Measurements from ENCODE around the gene PPOX.

Gene PPOX
- 45.9 to 59.4 reads per million in 2 donors for total RNA-seq

DNA sequence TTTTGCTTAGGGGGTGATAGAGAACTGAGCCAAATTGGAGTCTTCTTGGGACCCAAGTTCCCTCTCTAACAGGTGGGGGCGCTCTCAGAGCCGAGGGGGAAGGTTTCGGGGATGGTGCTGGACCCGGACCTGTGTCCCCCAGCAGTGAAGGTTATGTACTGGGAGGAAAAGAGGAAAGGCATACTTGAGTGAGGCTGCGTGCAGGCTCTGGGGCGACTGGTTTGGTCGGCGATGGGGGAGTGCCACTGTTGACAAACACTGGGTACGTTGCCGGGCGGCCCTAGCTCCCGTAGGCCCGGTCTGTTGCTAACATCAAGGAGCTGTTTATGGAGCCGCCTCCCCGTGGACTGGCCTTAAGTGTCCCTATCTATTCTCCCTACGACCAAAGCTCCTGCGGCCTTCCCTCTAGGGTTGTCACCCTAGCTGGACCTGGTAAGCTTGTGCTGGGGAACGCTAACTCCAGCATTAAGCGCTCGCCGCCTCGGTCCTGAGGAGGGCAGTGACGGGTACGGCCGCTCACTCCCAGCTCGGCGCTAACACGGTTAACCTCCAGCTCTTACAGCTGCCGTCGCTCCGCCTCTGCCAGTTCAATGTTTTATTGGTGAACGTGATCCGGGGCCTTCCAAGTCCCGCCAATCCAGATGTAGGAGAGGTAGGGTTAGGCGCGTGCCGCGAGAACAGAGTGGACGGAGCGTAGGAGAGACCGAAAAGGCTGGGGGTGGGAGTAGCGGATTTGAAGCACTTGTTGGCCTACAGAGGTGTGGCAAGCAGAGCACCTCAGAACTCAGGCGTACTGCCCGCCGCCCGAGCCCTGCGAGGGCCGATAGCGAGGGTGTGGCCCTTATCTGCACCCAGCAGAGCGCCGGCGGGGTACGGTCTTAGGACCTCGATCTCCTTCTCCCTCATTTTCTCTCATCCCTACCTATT is at the start of gene PPOX:
Gene PPOX, plus strand, starts transcription at position 685 of the 927 bp plus-strand sequence. CDS start 422 bp downstream, outside the sequence.
- peak; percentile 66 for DNase-seq

DNA sequence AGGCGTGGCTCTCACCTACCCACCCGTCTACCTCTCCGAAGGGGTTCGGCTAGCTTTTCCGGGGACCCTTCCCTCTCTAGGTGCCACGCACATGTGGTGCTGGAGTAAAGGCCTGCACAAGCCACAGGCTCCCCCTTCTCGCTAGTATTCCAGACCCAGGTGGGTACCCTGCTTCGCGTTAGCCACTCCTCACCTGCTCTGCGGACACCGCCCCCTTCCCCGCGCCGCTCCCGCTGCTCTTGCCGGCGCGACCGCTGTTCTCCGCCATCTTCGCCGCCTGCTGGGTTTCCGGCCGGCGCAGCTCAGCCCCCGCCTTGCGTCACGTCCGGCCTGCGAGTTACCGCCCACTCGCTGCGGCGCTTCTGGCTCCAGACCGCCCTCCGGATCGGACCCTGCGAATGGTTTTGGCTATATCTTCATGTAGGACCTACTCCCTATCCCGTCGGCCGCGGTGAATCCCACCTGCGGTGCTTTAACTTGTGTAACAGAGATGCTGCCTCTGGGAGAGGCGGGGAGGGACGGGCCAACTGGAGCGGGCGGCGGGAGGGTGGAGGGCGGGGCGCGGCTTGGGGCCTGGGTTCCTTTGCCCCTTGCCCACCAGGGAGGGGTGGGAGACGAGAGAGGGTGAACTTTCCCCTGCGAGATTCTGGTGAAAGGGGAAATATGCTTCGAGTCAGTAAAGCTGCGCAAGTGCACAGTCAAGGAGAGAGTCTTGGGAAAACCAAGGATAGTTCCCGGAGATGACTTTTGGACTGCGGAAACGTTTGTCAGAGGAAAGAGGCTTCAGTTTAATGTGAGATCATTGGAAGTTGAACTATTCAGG is 48.3 kb upstream of the PPOX start, which contains the start of the genes NIT1 and PFDN2:
Gene NIT1, plus strand, starts transcription at position 347 of the 823 bp plus-strand sequence. Its CDS starts 72 bp downstream, at position 419.
Gene PFDN2, minus strand, starts transcription at position 279 of the 823 bp plus-strand sequence. Its CDS starts 11 bp downstream, at position 268.
- peak; percentile 75 for DNase-seq

DNA sequence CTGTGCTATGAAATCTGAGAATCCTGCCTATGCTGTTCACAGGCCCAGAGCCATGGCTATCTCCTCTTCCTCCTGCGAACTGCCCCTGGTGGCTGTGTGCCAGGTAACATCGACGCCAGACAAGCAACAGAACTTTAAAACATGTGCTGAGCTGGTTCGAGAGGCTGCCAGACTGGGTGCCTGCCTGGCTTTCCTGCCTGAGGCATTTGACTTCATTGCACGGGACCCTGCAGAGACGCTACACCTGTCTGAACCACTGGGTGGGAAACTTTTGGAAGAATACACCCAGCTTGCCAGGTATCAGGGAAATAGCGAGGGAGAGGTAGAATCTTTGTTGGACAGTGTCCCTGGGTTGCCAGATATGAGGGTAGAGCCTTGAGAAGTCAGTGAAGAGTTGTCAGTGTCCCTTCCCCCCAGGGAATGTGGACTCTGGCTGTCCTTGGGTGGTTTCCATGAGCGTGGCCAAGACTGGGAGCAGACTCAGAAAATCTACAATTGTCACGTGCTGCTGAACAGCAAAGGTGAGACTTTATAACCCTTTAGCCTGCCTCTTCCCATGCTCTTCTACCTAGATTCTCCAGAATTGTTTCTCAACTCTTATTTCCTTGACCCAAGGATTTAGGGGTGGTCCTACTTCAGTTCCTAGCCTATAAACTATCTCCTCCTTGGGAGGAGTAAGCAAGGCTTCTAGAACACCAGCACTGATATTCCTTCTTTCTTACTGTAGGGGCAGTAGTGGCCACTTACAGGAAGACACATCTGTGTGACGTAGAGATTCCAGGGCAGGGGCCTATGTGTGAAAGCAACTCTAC is 46.9 kb upstream of the PPOX start:
- no peak for DNase-seq

DNA sequence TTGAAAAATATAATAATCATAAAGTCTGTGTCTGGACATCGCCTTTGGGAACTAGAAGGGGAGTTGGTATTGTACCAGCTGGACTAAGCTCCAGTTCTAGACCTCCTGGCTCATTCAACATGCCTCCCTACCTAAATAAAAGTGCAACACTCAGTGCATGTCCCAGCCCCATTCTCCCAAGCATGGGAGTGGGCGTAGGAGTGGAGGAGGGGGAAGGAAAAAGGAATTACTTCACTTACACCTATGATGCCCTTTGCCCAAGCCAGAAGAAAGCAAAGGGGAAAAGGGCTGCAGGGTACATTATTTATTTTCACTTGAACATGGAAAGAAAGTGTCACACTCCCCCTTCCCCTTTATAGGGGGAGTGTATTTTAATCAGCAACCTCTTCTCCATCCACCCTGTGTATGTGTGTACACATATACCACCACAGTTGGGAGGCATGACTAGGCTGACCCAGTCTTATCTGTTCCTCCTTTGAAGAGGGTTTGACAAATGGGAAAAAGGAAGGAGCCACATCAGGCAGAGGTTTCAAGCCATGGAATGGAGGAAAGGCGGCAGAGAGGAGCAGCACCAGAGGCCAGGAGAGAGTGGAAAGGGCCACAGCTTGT is 45.1 kb upstream of the PPOX start:
- no peak for DNase-seq

DNA sequence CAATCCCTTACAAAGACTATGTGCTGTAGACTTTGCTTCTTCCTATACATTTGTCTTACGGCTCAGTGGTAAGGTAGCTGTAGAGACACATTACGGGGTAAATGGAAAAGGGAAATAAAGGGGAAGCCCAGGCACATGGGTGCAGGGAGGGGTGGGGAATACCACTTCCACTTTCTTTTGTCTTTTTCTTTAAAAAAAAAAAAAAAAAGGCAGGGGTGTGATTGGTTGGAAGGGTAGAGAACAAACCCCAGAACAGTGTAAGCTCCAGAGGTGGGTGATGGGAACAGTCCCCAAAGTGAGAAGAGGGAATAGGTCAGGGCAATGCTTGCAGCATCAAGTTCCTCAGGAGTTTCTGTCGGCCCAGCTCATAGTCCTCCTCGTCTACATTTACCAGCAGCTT is 44.4 kb upstream of the PPOX start:
- no peak for DNase-seq

DNA sequence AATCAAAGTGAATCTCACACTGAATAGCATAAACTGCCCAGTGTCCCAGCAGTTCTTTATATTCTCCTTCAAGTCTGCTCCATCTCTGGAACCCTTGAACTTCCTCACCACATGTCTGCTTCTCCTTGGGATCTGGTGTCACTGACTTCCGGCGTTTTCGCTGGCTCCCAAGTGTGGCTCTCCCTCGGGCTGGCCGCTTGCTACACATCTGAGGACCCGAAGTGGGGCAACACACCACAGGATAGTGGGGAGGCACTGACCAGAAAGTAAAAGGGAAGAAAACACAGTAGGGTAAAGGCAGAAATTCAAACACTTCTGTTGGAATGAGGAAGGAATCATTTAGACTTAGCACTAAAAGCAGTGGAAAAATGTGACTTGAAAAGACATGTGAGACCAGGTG is 43.3 kb upstream of the PPOX start:
- DNase-seq = no peak

DNA sequence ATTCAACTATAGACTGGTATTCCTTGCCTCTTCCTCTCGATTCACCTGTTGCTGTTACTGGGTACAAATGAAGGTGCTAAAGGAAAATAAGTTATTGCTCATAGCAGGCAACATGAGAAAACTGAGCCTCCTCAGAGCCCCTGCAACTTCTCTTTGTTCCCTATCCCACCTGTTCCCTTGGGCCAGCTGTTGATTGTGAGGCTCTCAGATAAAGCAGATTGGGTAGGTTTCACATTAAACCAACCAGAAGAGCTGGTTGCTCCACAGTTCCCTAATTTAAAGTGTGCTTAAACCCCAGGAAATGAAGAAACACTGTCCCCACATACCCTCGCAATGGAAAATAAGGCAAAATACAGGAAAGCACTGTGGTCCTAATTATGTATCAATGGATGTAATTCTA is 38.6 kb upstream of the PPOX start:
- DNase-seq = no peak

DNA sequence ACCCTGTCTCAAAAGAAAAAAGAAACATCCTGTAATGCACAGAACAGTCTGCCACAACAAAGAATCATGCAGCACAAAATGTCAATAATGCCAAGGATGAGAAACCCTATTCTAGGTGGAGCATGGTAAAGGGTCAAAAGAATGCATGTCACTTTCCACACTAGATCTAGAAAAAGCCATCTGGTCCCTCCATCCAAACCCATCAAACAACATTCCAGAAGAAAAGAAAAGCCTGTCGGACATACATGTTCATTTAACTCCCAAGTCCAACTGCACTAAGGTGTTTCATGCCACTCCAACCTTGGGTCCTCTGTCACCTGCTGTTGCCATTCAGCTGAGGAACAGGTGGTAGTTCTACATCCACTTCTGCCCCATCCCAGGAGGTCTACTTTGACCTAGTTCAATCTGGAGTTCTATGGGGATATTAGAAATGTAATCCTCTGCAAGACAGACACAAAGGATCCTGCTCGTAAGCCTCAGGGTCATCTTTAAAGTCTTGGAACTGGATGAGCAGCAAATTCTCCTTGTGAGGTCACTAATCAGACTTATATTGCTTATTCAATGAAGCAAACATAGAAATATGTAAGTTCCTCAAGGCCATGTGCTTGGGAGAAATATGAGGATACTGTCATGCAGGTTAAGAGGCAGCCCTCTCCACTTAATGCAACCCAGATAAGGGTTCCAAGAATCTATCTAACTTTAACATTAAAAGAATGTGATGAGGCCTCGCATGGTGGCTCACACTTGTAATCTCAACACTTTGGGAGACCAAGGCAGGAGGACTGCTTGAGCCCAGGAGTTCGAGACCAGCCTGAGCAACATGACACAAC is 37.4 kb upstream of the PPOX start:
- no peak for DNase-seq

DNA sequence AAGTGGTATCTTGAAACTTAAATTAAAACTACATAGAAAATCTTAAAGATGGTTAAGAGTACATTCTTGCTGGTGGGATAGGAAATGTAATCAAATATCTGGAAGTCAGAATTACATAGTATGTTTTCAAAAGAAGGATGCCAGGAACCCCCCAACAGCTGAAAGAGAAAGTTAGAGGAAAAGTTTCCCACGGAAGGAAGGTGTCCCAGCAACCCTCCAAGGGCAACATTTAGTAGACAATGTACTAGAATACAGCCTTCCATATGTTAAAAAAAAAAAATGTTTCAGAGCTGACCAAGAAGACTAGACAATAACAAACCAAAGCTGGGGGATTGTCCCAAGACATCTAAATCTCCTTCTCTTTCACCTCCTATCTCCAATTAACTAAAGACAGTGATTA is 36.0 kb upstream of the PPOX start:
- no peak for DNase-seq

DNA sequence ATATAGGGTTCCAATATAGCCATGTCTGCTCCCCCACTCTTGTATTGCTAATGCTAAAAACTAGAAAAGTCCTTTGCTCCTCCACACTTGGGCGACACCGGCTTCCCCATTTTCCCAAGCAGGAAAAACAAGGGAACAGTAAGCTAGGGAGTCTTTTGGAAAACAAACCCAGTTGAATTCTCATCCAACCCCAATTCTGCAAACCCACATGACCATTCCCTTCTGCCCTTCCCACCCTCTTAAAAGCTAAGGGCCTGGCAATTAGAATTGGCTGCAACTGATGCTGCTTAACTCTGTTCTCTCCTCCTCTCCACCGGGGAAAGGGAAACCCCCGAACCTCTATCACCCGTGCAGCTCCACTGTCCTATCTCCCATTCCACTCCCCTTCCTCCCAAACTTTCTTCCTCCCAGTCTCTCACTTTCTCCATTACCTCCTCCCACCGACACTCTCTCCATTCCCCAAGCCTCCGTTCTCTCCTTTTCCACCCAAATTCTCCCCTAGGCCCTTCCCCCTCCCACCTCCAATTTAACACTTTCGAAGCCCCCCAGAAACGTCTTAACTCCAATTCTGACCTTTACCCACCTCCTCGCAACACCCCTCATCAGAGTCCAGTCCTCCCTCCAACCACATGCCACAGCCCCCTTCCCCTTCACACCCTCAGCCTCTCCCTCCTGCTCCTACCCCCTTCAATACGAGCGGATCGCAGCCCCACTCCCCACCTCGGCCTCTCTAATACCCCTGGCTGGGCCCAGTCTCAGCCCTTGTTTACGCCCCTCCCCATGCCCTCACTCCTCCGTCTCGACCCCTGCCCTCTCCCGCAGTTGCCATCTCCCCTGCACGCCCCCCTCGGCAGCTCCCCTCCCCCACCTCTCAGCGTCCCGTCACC is 34.5 kb upstream of the PPOX start:
- DNase-seq = no peak

DNA sequence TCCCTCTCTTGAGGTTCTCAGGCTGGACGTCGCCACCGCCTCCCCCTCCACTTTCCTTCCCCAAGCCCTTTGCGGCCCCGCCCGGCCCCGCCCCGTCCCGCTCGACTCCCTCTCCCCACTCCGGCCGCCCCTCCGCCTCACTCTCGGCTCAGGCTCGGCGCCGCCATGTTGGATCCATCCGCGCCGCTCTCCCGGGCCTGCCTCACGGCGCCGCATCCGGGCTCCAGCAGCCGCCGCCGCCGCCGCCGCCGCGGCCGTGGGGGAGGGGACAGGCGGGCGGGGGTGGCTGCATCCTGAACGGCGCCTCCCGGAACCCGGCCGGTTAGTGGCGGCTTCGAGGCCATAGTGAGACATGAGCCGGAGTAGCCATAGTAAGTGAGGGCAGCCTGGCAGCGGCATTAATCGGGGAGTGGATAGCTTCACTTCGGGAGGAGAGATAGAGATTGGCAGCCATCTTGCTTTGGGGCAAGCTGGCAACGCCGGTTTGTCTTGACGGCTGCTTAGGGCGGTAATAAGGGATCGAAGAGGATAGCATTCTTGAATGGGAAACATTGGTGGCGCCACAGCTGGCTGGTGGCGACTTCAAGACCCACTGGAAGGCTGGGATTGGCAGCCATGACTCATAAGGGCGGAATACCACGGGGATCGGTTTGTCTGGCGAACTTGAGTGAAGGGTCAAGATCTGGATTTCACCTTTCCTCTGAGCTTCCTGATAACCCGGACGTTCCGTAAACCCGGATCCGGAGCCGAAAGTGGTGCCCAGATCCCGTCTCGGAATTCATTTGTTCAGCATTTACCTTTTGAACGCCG is 33.6 kb upstream of the PPOX start, which contains the start of gene DEDD:
Gene DEDD, minus strand, starts transcription at position 258 of the 810 bp plus-strand sequence. CDS start 8,205 bp downstream, outside the sequence.
- peak; percentile 74 for DNase-seq

DNA sequence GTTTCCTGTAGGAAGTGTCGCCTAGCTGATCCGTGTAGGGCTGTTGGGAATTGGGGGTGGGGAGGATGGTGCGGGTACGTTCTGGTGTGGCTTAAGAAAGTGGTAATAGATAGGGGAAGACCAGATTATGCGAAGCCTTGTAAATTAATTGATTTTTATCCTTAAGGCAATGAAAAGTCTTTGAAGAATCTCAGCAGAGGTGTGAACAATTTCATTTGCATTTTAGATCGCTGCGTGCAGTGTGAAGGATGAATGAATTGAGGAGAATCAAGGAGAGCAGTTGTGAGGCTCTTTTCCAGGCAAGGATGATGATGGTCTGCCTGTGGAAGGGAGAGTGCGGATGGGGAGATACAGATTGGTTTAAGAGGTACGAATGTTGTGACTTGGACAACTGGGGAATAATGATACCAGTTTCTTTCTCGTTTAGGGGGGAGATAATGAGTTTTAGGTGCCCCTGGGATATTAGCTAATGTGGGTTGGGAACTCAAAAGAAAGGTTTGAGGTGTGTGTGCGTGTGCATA is 32.9 kb upstream of the PPOX start:
- no peak for DNase-seq

DNA sequence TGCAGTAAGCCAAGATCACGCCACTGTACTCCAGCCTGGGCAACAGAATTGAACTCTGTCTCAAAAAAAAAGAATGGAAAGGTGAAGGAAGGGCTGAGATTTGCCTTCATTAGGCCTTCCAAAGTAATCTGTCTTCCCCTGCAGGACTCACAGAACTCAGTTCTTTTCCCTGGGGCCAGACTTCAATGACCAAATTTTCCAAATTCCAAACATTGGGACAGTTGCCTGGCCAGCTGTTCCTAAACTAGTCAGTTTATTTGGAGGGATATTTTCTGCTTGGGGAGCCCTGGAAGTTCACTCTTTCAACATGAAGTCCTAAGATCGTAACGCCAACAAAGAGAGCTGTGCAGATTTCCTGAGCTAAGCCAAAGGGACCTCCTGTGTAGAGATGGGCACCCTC is 28.3 kb upstream of the PPOX start:
- DNase-seq = no peak

DNA sequence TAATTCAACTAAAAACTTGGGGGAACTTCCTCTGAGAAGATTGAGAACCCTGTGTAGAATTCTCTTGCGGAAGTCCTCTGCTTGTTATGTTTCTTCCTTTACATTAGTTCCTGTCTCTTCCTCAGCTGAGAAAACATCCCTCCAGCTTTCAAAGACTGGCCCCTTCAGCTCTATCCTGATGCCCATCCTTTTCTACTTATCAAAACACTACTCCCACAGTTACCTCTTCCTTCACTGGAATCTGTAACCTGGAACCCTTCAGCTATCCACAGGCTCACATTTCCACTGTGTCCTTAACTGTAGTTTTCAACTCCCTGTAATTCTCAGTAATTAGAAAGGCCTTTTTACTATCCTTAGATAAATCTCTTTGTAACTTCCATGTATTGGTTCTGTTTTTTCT is 27.8 kb upstream of the PPOX start:
- no peak for DNase-seq

DNA sequence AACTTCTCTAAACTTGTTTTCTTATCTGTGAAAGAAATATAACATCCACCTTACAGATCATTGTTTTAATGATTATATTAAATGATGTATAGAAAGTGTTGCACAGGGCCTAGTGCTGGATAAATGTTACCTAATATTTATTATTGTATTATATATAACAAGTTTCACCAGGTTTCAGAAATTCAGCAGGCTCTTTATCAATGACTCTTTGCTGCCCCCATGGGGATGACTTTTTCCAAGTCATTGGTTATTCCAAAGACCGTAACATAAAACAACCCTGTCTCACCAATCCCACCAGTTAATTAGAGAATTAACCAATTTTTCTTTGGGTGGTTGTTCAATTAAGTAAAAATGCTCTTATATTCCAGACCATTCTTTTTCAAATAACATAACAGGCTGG is 26.5 kb upstream of the PPOX start:
- no peak for DNase-seq

DNA sequence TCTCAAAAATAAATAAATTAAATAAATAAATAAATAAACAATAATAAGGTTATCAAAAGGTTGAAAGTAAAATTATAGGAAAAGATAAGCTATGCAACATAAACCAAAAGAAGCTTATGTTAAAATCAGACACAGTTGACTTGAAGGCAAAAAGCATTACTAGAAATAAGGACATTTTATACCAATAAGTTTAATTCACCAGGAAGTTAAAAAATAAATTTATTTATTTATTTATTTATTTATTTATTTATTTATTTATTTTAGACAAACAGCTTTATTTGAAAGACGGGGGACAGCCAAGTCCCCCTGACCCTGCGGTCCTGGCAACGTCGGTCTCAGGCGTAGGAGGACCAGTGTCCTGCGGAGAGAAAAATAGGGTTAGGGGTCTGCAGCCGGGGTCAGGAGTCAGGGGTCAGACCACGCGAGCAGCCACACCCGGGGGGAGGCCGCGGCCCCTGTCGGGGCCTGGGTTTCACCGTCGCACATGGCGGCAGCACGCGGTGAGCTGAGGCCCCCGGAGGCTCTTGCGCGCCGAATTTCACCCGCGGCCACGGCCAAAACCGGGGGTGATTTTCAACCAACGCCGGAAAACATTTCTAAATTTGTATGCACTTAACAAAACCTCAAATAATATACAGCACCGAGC is 25.3 kb upstream of the PPOX start:
- DNase-seq = no peak

DNA sequence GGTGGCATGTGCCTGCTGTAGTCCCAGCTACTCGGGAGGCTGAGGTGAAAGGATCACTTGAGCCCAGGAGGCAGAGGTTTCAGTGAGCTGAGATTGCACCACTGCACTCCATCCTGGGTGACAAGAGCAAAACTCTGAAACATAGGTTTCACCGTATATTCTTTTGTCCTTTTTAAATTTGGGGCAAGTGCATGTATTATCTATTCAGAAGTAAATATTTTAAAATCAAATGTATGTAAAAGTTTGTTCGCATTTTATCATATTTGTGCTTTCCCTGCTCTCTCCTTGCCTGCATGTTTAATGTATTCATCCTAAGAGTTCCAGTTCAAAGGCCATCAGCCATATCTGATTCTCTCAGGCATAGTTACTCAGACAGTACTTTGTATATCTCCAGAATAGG is 20.4 kb upstream of the PPOX start:
- DNase-seq = no peak

DNA sequence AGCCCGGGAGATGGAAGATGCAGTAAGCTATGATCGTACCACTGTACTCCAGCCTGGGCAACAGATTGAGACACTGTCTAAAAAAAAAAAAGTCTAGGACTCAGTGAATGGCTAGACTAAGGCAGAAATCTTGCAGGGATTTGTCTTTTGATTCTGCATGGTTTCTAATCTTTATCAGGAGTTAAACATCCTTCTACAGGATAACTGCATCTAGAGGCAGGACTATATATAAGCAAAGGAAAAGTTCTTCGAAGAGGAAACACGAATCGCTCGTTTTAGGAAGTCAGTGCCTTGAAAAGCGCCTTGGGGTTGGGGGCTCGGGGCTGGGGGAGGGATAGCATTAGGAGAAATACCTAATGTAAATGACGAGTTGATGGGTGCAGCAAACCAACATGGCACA is 13.1 kb upstream of the PPOX start:
- DNase-seq = no peak
